Sigmoid colon (tissue), 4 donors: ENCODE data around the gene ZNF844.

ENCODE experiments used
- CTCF ChIP-seq, 4 experiments: fragments of 450-650 bp in 3 of 4; fragments of 200-600 bp in 1 of 4; IDR thresholded peaks; one replicate each; pipeline ENCODE4 v1.5.1; 2016 to 2019; ENCODE audit warnings: antibody characterized with exemption in 4 of 4, mild to moderate bottlenecking in 3 of 4, moderate library complexity in 2 of 4
- EP300 ChIP-seq, 4 donors: sonication (generic); formaldehyde crosslinking; IDR thresholded peaks; one replicate each; pipeline ENCODE4 v1.6.1; 2017; ENCODE audit warnings: antibody characterized with exemption in 4 of 4

DNA sequence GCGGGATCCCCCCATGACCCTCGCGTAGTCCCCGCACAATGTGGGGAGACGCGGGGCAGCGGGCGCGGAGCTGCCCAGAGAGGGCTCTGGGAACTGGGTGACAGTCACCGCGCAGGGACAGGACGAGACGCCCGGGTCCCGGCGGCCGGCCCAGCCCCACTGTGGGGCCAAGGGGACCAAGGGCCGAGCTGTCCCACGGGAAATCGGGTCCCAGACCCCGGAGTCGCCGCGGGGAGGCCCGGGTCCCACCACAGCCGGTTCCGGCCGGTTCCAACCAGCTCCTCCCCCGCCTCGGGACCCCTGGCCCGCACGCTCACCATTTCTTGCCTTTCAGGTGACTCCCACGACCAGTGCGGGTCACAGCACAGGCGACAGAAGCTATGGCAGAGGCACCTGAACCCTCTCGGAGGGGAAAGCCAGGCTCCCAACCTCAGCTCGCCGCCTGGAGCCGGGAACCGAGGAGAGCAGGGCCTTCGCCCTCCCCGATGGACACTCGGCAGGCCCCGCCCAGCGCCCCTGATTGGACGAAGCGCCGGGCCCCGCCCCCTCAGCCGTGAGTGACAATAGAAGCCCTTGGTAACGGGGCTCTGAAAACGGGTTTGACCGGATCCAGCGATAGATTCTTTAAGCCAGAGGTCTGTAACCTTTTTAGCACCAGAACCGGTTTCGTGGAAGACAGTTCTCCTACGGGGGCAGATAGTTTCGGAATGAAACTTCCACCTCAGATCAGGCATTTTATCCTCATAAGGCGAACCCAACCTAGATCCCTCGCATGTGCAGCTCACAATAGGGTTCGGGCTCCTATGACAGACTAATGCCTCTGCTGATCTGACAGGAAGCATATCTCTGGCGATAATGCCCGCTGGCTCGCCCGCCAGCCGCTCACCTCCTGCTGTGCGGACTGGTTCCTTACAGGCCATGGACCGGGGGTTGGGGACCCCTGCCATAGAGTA, 29.0 kb upstream of the ZNF844 start, which contains the start of gene ZNF433:
- no peak for TF ChIP-seq CTCF (IDR thresholded peaks at IDR 0.05)
- peak in 1 of 4 donors; percentile 9 for TF ChIP-seq EP300 (IDR thresholded peaks at IDR 0.05)
